Jurkat, Clone E6-1 (cell line): Measurements from ENCODE around the gene TPH2. TPM values are rescaled to one million over a fixed set of nuclear protein-coding genes. Genes with fewer than 3 reads are reported as not detected.

Experiments
- DNase-seq: peaks from one replicate; pipeline ENCODE4 v3.0.0-alpha.2; 2011; ENCODE audit warnings: low read depth, low spot score
- H3K4me3 ChIP-seq: 2 replicates; pipeline ENCODE4 v1.5.1; 2011; ENCODE audit warnings: mild to moderate bottlenecking, low read length, control low read depth, moderate library complexity
- polyA plus RNA-seq: library from polyadenylated mRNA; unstranded; fragments of >200 nt; gene quantifications from one replicate; pipeline ENCODE4 v1.2.1, GENCODE V29; 2012; ENCODE audit warnings: missing spikeins; ENCODE audit not compliant: insufficient read length, insufficient read depth

The TPH2 gene
- not detected for polyA plus RNA-seq

- peak; percentile 63 for DNase-seq
- H3K4me3 ChIP-seq = no peak within 1 kb of the TSS
Measured at GRCh38 chr12:71938728-71939385, at the start of gene TPH2. Gene TPH2 (plus strand): TSS chr12:71938845. CDS start chr12:71938987, 142 bp downstream.

- no peak overlapping the region for H3K4me3 ChIP-seq
- no peak for DNase-seq
Measured at GRCh38 chr12:71890475-71890874, 48.2 kb upstream of the TPH2 start.

- no peak overlapping the region for H3K4me3 ChIP-seq
- DNase-seq = no peak
Measured at GRCh38 chr12:71892059-71892458, 46.6 kb upstream of the TPH2 start.

GRCh38 chr12:71896205-71896882 is 42.3 kb upstream of the TPH2 start:
- no peak for DNase-seq
- no peak overlapping the region for H3K4me3 ChIP-seq

GRCh38 chr12:71900091-71900490 is 38.6 kb upstream of the TPH2 start:
- H3K4me3 ChIP-seq = no peak overlapping the region
- no peak for DNase-seq

- no peak for DNase-seq
Measured at GRCh38 chr12:71904629-71905028, 34.0 kb upstream of the TPH2 start.

GRCh38 chr12:71935594-71935993 is 3.1 kb upstream of the TPH2 start:
- DNase-seq = no peak
- H3K4me3 ChIP-seq = no peak overlapping the region

More at GRCh38 chr12:71904629-71905028, 34.0 kb upstream of the TPH2 start:
- no peak overlapping the region for H3K4me3 ChIP-seq

- DNase-seq = no peak
- no peak overlapping the region for H3K4me3 ChIP-seq
Measured at GRCh38 chr12:71940068-71940467, 1.4 kb downstream of the TPH2 start.

- DNase-seq = no peak
Measured at GRCh38 chr12:71941174-71941573, 2.5 kb downstream of the TPH2 start.

GRCh38 chr12:71942259-71942658 is 3.6 kb downstream of the TPH2 start:
- H3K4me3 ChIP-seq = no peak overlapping the region
- DNase-seq = no peak

More at GRCh38 chr12:71941174-71941573, 2.5 kb downstream of the TPH2 start:
- no peak overlapping the region for H3K4me3 ChIP-seq

GRCh38 chr12:71942703-71943102 is 4.1 kb downstream of the TPH2 start:
- no peak for DNase-seq
- H3K4me3 ChIP-seq = no peak overlapping the region

- H3K4me3 ChIP-seq = no peak overlapping the region
- no peak for DNase-seq
Measured at GRCh38 chr12:71945121-71945520, 6.5 kb downstream of the TPH2 start.

- H3K4me3 ChIP-seq = no peak overlapping the region
- DNase-seq = no peak
Measured at GRCh38 chr12:71945883-71946282, 7.2 kb downstream of the TPH2 start.

- no peak for DNase-seq
- no peak overlapping the region for H3K4me3 ChIP-seq
Measured at GRCh38 chr12:71947645-71948105, 9.0 kb downstream of the TPH2 start.

GRCh38 chr12:71948390-71948789 is 9.7 kb downstream of the TPH2 start:
- no peak for DNase-seq
- no peak overlapping the region for H3K4me3 ChIP-seq

GRCh38 chr12:71949646-71950045 is 11.0 kb downstream of the TPH2 start:
- DNase-seq = no peak
- H3K4me3 ChIP-seq = no peak overlapping the region

- no peak for DNase-seq
- H3K4me3 ChIP-seq = no peak overlapping the region
Measured at GRCh38 chr12:71950404-71950803, 11.8 kb downstream of the TPH2 start.

GRCh38 chr12:71950819-71951218 is 12.2 kb downstream of the TPH2 start:
- H3K4me3 ChIP-seq = no peak overlapping the region
- no peak for DNase-seq

GRCh38 chr12:71954083-71954778 is 15.6 kb downstream of the TPH2 start:
- no peak for DNase-seq
- H3K4me3 ChIP-seq = no peak overlapping the region

GRCh38 chr12:71954861-71955260 is 16.2 kb downstream of the TPH2 start:
- no peak overlapping the region for H3K4me3 ChIP-seq
- DNase-seq = no peak
